KMS-11 (cell line): Measurements from ENCODE around the gene IFI27L2.

ENCODE experiments used
- H2AFZ ChIP-seq: fragments of 200-600 bp; sonication (generic); 2 replicates; pipeline ENCODE4 v1.6.1; 2016; ENCODE audit warnings: antibody characterized with exemption, mixed run types, low read depth
- H3K27ac ChIP-seq: fragments of 200-600 bp; sonication (generic); 2 replicates; pipeline ENCODE4 v1.6.1; 2016; ENCODE audit warnings: mild to moderate bottlenecking, mixed run types
- H3K27me3 ChIP-seq: fragments of 200-600 bp; sonication (generic); 2 replicates; pipeline ENCODE4 v1.6.1; 2017; ENCODE audit warnings: mild to moderate bottlenecking, low read depth, mixed run types, moderate library complexity; ENCODE audit not compliant: insufficient read depth
- H3K36me3 ChIP-seq: fragments of 200-600 bp; sonication (generic); 2 replicates; pipeline ENCODE4 v1.6.1; 2017; ENCODE audit warnings: mild to moderate bottlenecking, mixed run types; ENCODE audit not compliant: insufficient read depth
- H3K4me1 ChIP-seq: fragments of 200-600 bp; sonication (generic); 2 replicates; pipeline ENCODE4 v1.6.1; 2016; ENCODE audit warnings: mild to moderate bottlenecking, low read depth, mixed run types; ENCODE audit not compliant: poor library complexity, severe bottlenecking
- H3K4me2 ChIP-seq: fragments of 200-600 bp; sonication (generic); 2 replicates; pipeline ENCODE4 v1.7.0; 2016; ENCODE audit warnings: mild to moderate bottlenecking, mixed run types
- H3K4me3 ChIP-seq: fragments of 200-600 bp; sonication (generic); IDR thresholded peaks from 2 replicates; pipeline ENCODE4 v1.6.1; 2017; ENCODE audit warnings: low read depth, low read length, mixed read lengths; ENCODE audit not compliant: insufficient read depth
- H3K79me2 ChIP-seq: fragments of 200-600 bp; sonication (generic); 2 replicates; pipeline ENCODE4 v1.6.1; 2016; ENCODE audit warnings: low read depth, mixed run types; ENCODE audit not compliant: insufficient read depth
- H3K9ac ChIP-seq: fragments of 200-600 bp; sonication (generic); 2 replicates; pipeline ENCODE4 v1.6.1; 2016; ENCODE audit warnings: mild to moderate bottlenecking, mixed run types
- H4K20me1 ChIP-seq: fragments of 200-600 bp; sonication (generic); 2 replicates; pipeline ENCODE4 v1.6.1; 2016; ENCODE audit warnings: mild to moderate bottlenecking, mixed run types; ENCODE audit not compliant: insufficient read depth
- CTCF ChIP-seq: fragments of 200-600 bp; sonication (generic); conservative IDR thresholded peaks from 2 replicates; pipeline ENCODE4 v1.6.1; 2017; ENCODE audit warnings: low read depth, mild to moderate bottlenecking, antibody characterized with exemption, low read length, moderate library complexity, mixed read lengths

The IFI27L2 gene

GRCh38 chr14:94164685-94165431, 35.5 kb upstream of the IFI27L2 start:
- H3K4me3 ChIP-seq = no peak overlapping the region
- no peak for TF ChIP-seq CTCF
- H3K27ac ChIP-seq = no peak overlapping the region
- H4K20me1 ChIP-seq = no peaks in the 10 kb centered on the region
- H3K27me3 ChIP-seq = no peaks in the 10 kb centered on the region
- H3K79me2 ChIP-seq = no peaks in the 10 kb centered on the region
- H2AFZ ChIP-seq = no peak overlapping the region
- no peak overlapping the region for H3K9ac ChIP-seq
- H3K4me2 ChIP-seq = no peak overlapping the region
- H3K36me3 ChIP-seq = no peaks in the 10 kb centered on the region
- no peaks in the 10 kb centered on the region for H3K4me1 ChIP-seq

DNA sequence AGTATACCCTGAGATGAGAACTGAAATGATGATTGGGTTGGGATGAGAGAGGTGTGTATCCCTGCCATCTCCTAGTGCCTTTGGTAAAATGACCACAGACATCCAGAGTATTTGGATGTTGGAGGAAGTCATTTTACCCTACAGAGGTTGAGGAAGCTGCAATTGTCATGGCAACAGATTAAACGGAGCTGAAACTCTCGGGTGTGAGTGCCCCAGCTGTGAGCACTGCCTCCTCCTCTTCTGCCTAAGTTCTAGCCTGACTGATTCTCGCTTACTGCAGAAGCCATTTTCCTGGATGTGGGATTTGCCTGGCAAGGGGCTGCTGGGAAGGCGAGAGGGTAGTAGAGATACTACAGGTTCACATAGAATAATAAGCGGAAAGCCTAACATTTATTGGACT, 34.4 kb upstream of the IFI27L2 start:
- TF ChIP-seq CTCF = no peak
- no peak overlapping the region for H3K27ac ChIP-seq

DNA sequence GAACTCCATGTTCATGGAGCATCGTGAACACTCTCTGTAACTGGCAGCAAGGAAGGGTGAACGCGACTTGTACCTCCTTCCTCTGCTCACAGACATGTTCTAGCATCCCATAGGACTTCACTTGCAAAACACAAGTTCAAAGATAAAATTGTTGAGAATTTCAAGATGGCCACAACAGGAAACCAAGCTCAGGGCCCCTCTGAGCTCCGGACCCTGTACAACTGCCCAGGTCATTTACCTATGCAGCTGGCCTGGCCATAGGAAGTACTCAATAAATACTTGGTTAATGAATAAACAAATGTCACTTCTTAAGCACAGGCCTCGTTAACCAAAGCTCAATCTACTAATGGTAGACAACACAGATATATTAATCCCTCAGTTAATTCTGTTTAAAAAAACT, 33.1 kb upstream of the IFI27L2 start:
- Histone ChIP-seq H2AFZ (no peak overlapping the region), H3K4me3 (no peak overlapping the region), H3K4me2 (no peak overlapping the region)

More for the DNA sequence above, 34.4 kb upstream of the IFI27L2 start:
- Histone ChIP-seq H3K4me3 (no peak overlapping the region), H3K4me1 (no peaks in the 10 kb centered on the region), H3K27me3 (no peaks in the 10 kb centered on the region), H3K4me2 (no peak overlapping the region), H4K20me1 (no peaks in the 10 kb centered on the region), H3K79me2 (no peaks in the 10 kb centered on the region), H3K36me3 (no peaks in the 10 kb centered on the region), H3K9ac (no peak overlapping the region), H2AFZ (no peak overlapping the region)

DNA sequence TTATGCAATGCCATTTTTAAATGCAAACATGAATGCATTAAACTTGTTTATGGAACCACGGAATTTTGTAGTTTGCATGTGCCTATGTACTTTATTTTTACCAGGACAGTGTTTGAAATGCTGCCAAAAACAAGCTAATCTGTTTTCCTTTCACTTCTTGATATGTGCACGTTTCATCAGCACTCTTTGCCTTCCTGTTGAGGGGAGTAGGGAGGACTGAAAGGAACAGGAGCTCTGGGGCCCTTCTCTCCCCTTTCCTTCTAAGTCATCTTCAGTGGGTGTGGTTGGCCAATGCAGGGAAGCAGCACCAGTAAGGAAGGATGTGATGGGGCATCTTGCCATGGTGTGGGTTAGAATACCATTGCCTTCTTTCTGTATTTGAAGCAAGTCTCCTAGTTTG, 32.6 kb upstream of the IFI27L2 start:
- no peak overlapping the region for H3K4me2 ChIP-seq
- no peak overlapping the region for H2AFZ ChIP-seq
- no peaks in the 10 kb centered on the region for H3K27me3 ChIP-seq
- H3K27ac ChIP-seq = no peak overlapping the region
- no peak for TF ChIP-seq CTCF
- H3K79me2 ChIP-seq = no peaks in the 10 kb centered on the region
- no peaks in the 10 kb centered on the region for H3K36me3 ChIP-seq
- no peaks in the 10 kb centered on the region for H4K20me1 ChIP-seq
- no peak overlapping the region for H3K4me3 ChIP-seq
- no peaks in the 10 kb centered on the region for H3K4me1 ChIP-seq
- H3K9ac ChIP-seq = no peak overlapping the region

More for the DNA sequence above, 33.1 kb upstream of the IFI27L2 start:
- H4K20me1 ChIP-seq = no peaks in the 10 kb centered on the region
- H3K27me3 ChIP-seq = no peaks in the 10 kb centered on the region
- no peak for TF ChIP-seq CTCF
- H3K4me1 ChIP-seq = no peaks in the 10 kb centered on the region
- H3K36me3 ChIP-seq = no peaks in the 10 kb centered on the region
- H3K79me2 ChIP-seq = no peaks in the 10 kb centered on the region
- H3K9ac ChIP-seq = no peak overlapping the region
- no peak overlapping the region for H3K27ac ChIP-seq
